ENCODE results near the gene WNT7B.

DNA sequence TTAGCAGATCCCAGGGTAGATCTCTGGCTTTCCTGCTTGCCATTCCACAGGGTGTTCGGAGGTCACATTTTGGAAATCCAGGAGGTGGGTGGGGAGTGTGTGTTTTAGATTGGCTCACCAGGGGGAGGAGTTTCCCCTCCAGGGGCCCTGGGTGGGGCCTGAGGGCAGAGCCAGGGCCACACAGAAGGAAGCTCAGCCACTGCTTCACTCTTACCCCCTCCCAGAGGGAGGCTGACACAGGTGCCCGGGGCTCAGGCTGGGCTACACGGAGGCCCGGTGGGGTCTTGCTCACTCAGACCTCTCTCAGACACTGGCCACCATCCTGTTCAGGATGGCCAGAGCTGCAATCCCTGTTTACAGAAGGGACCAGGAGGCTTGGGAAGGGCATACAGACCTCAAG is 2.5 kb downstream of the WNT7B start:
- TF ChIP-seq, protein P1, sequence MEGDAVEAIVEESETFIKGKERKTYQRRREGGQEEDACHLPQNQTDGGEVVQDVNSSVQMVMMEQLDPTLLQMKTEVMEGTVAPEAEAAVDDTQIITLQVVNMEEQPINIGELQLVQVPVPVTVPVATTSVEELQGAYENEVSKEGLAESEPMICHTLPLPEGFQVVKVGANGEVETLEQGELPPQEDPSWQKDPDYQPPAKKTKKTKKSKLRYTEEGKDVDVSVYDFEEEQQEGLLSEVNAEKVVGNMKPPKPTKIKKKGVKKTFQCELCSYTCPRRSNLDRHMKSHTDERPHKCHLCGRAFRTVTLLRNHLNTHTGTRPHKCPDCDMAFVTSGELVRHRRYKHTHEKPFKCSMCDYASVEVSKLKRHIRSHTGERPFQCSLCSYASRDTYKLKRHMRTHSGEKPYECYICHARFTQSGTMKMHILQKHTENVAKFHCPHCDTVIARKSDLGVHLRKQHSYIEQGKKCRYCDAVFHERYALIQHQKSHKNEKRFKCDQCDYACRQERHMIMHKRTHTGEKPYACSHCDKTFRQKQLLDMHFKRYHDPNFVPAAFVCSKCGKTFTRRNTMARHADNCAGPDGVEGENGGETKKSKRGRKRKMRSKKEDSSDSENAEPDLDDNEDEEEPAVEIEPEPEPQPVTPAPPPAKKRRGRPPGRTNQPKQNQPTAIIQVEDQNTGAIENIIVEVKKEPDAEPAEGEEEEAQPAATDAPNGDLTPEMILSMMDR (IDR thresholded peaks at IDR 0.05): no peak
- TF ChIP-seq POLR2A (IDR thresholded peaks at IDR 0.05) (no peak), EP300 (IDR thresholded peaks at IDR 0.05) (no peak), POLR2AphosphoS5 (IDR thresholded peaks at IDR 0.05) (no peak)

Measured in stomach (tissue), 4 donors.